Loucy (cell line): ENCODE results near the gene ZNF597.

Experiments
- H2AFZ ChIP-seq: fragments of 200-600 bp; sonication (generic); 2 replicates; pipeline ENCODE4 v1.6.0; 2016; ENCODE audit warnings: antibody characterized with exemption, mild to moderate bottlenecking, low read length, moderate library complexity
- H3F3A ChIP-seq: fragments of 200-600 bp; 2 replicates; pipeline ENCODE4 v1.6.0; 2016; ENCODE audit warnings: antibody characterized with exemption, low read depth, mild to moderate bottlenecking
- H3K27me3 ChIP-seq: fragments of 200-600 bp; sonication (generic); 2 replicates; pipeline ENCODE4 v1.6.1; 2014; ENCODE audit warnings: low read length, mild to moderate bottlenecking; ENCODE audit not compliant: insufficient read depth, poor library complexity, severe bottlenecking
- H3K36me3 ChIP-seq: fragments of 200-600 bp; sonication (generic); 2 replicates; pipeline ENCODE4 v1.6.1; 2016; ENCODE audit warnings: low read length; ENCODE audit not compliant: insufficient read depth
- H3K4me1 ChIP-seq: fragments of 200-600 bp; sonication (generic); 2 replicates; pipeline ENCODE4 v1.5.1; 2014; ENCODE audit warnings: low read length, mild to moderate bottlenecking; ENCODE audit not compliant: insufficient read depth, poor library complexity, severe bottlenecking
- H3K4me2 ChIP-seq: fragments of 200-600 bp; sonication (generic); 2 replicates; pipeline ENCODE4 v1.6.0; 2014; ENCODE audit warnings: antibody characterized with exemption, low read length, low read depth, mild to moderate bottlenecking; ENCODE audit not compliant: poor library complexity, severe bottlenecking
- H3K4me3 ChIP-seq: fragments of 200-600 bp; sonication (generic); 2 replicates; pipeline ENCODE4 v1.5.1; 2014; ENCODE audit warnings: low read length, mild to moderate bottlenecking, mixed read lengths; ENCODE audit not compliant: poor library complexity, severe bottlenecking
- H3K79me2 ChIP-seq: fragments of 200-600 bp; sonication (generic); 2 replicates; pipeline ENCODE4 v1.6.1; 2014; ENCODE audit warnings: low read length; ENCODE audit not compliant: insufficient read depth
- H3K9ac ChIP-seq: fragments of 200-600 bp; sonication (generic); 2 replicates; pipeline ENCODE4 v1.6.0; 2014; ENCODE audit warnings: mild to moderate bottlenecking, low read depth, low read length, moderate library complexity; ENCODE audit not compliant: poor library complexity, severe bottlenecking
- H3K9me2 ChIP-seq: fragments of 200-600 bp; sonication (generic); replicated peaks from 2 replicates; pipeline ENCODE4 v1.6.1; 2016; ENCODE audit warnings: low read depth, low read length, mixed read lengths
- H3K9me3 ChIP-seq: fragments of 200-600 bp; sonication (generic); 2 replicates; pipeline ENCODE4 v1.6.1; 2014; ENCODE audit warnings: mild to moderate bottlenecking, antibody characterized with exemption, low read length, low read depth; ENCODE audit not compliant: insufficient read depth
- H4K20me1 ChIP-seq: fragments of 200-600 bp; sonication (generic); 2 replicates; pipeline ENCODE4 v1.6.0; 2014; ENCODE audit warnings: antibody characterized with exemption, low read length, mild to moderate bottlenecking; ENCODE audit not compliant: insufficient read depth, poor library complexity, severe bottlenecking
- EZH2phosphoT487 ChIP-seq: fragments of 200-600 bp; IDR thresholded peaks from 2 replicates; pipeline ENCODE4 v1.6.1; 2018; ENCODE audit warnings: antibody characterized with exemption, mild to moderate bottlenecking, moderate library complexity, borderline replicate concordance
- TF ChIP-seq, protein P1 (sequence below): fragments of 200-600 bp; sonication (generic); conservative IDR thresholded peaks from 2 replicates; pipeline ENCODE4 v1.5.1; 2014; ENCODE audit warnings: mild to moderate bottlenecking, antibody characterized with exemption, low read length

Gene ZNF597

DNA sequence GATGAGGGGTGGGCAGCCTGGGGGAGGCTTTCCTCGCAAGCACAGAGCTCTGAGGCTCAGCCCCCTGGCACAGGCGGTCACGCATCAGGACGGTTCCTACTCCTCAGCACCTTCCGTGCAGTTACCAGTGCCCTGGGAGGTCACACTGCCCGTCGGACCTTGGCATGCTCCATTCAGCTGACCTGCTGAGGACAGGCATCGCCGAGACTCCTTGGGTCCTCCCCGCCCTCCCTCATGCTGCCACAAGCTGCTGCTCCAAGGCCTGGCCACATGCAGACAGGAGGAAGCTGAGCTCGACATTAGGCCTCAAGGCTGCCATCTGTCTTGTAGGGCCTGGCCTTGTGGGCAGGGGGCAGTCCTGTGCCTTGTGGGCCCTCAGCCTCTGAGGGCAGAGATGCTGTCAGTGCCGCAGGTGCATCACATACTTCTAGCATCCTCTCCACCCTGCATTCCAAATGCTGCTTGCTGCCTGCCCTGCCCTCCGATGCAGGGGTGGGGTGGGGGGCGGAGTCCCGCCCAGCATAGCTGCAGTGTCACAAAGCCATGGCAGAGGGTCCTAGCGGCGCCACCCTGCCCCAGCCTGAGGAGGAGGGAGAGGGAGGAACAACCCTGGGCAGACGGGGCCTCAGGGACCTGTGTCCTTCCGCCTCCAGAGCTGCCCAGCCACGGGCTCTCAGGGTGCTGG lies 42.7 kb upstream of the ZNF597 start:
- Histone ChIP-seq H3K9me3 (no peaks in the 10 kb centered on the region), H3K4me2 (no peak overlapping the region), H3K4me1 (no peaks in the 10 kb centered on the region), H3K27me3 (no peaks in the 10 kb centered on the region), H3K36me3 (peaks cover 34% of the 10 kb centered on the region; the same call in 1 of the 2 replicates), H3K79me2 (no peaks in the 10 kb centered on the region), H3K9me2 (no peaks in the 10 kb centered on the region), H2AFZ (no peak overlapping the region), H3K4me3 (no peak overlapping the region), H4K20me1 (no peaks in the 10 kb centered on the region), H3K9ac (no peak overlapping the region), H3F3A (no peaks in the 10 kb centered on the region)
- TF ChIP-seq EZH2phosphoT487: no peak
- TF ChIP-seq, protein P1, sequence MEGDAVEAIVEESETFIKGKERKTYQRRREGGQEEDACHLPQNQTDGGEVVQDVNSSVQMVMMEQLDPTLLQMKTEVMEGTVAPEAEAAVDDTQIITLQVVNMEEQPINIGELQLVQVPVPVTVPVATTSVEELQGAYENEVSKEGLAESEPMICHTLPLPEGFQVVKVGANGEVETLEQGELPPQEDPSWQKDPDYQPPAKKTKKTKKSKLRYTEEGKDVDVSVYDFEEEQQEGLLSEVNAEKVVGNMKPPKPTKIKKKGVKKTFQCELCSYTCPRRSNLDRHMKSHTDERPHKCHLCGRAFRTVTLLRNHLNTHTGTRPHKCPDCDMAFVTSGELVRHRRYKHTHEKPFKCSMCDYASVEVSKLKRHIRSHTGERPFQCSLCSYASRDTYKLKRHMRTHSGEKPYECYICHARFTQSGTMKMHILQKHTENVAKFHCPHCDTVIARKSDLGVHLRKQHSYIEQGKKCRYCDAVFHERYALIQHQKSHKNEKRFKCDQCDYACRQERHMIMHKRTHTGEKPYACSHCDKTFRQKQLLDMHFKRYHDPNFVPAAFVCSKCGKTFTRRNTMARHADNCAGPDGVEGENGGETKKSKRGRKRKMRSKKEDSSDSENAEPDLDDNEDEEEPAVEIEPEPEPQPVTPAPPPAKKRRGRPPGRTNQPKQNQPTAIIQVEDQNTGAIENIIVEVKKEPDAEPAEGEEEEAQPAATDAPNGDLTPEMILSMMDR: no peak

- Histone ChIP-seq H3K9me2 (no peaks in the 10 kb centered on the region), H3K36me3 (peaks cover 34% of the 10 kb centered on the region; the same call in 1 of the 2 replicates), H4K20me1 (no peaks in the 10 kb centered on the region), H3F3A (no peaks in the 10 kb centered on the region), H3K4me3 (no peak overlapping the region), H3K4me1 (no peaks in the 10 kb centered on the region), H3K27me3 (no peaks in the 10 kb centered on the region), H2AFZ (no peak overlapping the region), H3K9me3 (no peaks in the 10 kb centered on the region), H3K4me2 (no peak overlapping the region), H3K79me2 (no peaks in the 10 kb centered on the region), H3K9ac (no peak overlapping the region)
- TF ChIP-seq, protein P1: no peak
- no peak for TF ChIP-seq EZH2phosphoT487
These were observed 41.9 kb upstream of the ZNF597 start for GRCh38 chr16:3485097-3485745.

- no peak for TF ChIP-seq EZH2phosphoT487
- TF ChIP-seq, protein P1: no peak
- Histone ChIP-seq H2AFZ (no peak overlapping the region), H3K27me3 (no peaks in the 10 kb centered on the region), H3K79me2 (no peaks in the 10 kb centered on the region), H3K9ac (no peak overlapping the region), H3K4me1 (no peaks in the 10 kb centered on the region), H4K20me1 (no peaks in the 10 kb centered on the region), H3K4me3 (no peak overlapping the region), H3K9me3 (no peaks in the 10 kb centered on the region), H3K9me2 (no peaks in the 10 kb centered on the region), H3F3A (no peaks in the 10 kb centered on the region), H3K4me2 (no peak overlapping the region), H3K36me3 (peaks cover 37% of the 10 kb centered on the region; the same call in 1 of the 2 replicates)
These were observed 41.2 kb upstream of the ZNF597 start for GRCh38 chr16:3484318-3485096.
